ENCODE results near the gene MMEL1.

The MMEL1 gene

GRCh38 chr1:2603521-2604155, 29.2 kb downstream of the MMEL1 start:
- TF ChIP-seq, protein P1, sequence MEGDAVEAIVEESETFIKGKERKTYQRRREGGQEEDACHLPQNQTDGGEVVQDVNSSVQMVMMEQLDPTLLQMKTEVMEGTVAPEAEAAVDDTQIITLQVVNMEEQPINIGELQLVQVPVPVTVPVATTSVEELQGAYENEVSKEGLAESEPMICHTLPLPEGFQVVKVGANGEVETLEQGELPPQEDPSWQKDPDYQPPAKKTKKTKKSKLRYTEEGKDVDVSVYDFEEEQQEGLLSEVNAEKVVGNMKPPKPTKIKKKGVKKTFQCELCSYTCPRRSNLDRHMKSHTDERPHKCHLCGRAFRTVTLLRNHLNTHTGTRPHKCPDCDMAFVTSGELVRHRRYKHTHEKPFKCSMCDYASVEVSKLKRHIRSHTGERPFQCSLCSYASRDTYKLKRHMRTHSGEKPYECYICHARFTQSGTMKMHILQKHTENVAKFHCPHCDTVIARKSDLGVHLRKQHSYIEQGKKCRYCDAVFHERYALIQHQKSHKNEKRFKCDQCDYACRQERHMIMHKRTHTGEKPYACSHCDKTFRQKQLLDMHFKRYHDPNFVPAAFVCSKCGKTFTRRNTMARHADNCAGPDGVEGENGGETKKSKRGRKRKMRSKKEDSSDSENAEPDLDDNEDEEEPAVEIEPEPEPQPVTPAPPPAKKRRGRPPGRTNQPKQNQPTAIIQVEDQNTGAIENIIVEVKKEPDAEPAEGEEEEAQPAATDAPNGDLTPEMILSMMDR (IDR thresholded peaks at IDR 0.05; ENCODE audit: low read depth, low read length, missing control alignments): no peak
- H3K4me3 ChIP-seq (replicated peaks; ENCODE audit: low read depth, low read length): no peak overlapping the region
- DNase-seq (ENCODE audit: extremely low read depth, low read depth): no peak

GRCh38 chr1:2602866-2603520, 29.8 kb downstream of the MMEL1 start:
- no peak overlapping the region for H3K4me3 ChIP-seq (replicated peaks; ENCODE audit: low read depth, low read length)
- TF ChIP-seq, protein P1 (IDR thresholded peaks at IDR 0.05; ENCODE audit: low read depth, low read length, missing control alignments): no peak
- no peak for DNase-seq (ENCODE audit: extremely low read depth, low read depth)

DNA sequence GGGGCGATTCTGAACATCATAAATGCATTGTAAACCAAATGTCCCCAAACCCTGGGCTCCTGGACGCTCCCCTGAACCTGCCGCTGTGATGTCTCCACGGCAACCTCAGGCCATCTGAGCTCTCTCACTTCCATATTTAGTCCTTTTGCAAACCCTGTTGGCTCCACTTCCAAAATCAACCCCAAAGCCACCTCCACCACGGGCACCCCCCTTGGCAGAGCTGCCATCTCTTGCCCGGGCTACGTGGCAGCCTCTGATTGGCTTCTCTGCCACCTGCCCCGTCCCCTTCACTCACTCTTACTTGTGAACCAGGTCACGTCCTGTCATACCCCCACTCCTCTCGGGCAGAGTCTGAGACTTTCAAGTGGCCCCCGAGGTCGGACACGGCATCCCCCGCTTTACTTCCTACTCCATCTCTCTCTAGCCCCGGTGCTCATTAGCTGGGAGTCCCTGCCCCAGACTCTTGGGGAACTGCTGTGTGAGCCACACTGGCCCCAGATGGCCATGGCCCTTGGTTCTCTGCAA, 30.4 kb downstream of the MMEL1 start:
- H3K4me3 ChIP-seq (replicated peaks; ENCODE audit: low read depth, low read length): no peak overlapping the region
- TF ChIP-seq, protein P1 (IDR thresholded peaks at IDR 0.05; ENCODE audit: low read depth, low read length, missing control alignments): no peak
- DNase-seq (ENCODE audit: extremely low read depth, low read depth): no peak

- TF ChIP-seq, protein P1 (IDR thresholded peaks at IDR 0.05; ENCODE audit: low read depth, low read length, missing control alignments): no peak
- no peak overlapping the region for H3K4me3 ChIP-seq (replicated peaks; ENCODE audit: low read depth, low read length)
- no peak for DNase-seq (ENCODE audit: extremely low read depth, low read depth)
Measured at GRCh38 chr1:2601721-2602303, 31.0 kb downstream of the MMEL1 start.

- TF ChIP-seq, protein P1 (IDR thresholded peaks at IDR 0.05; ENCODE audit: low read depth, low read length, missing control alignments): no peak
- DNase-seq (ENCODE audit: extremely low read depth, low read depth): no peak
- H3K4me3 ChIP-seq (replicated peaks; ENCODE audit: low read depth, low read length): no peak overlapping the region
Measured at GRCh38 chr1:2598329-2598931, 34.4 kb downstream of the MMEL1 start.

GRCh38 chr1:2597441-2598328, 35.1 kb downstream of the MMEL1 start:
- DNase-seq (ENCODE audit: extremely low read depth, low read depth): no peak
- TF ChIP-seq, protein P1 (IDR thresholded peaks at IDR 0.05; ENCODE audit: low read depth, low read length, missing control alignments): no peak
- H3K4me3 ChIP-seq (replicated peaks; ENCODE audit: low read depth, low read length): no peak overlapping the region
